HCT116 (cell line): Measurements from ENCODE around the gene PSMD11. TPM values are rescaled to one million over a fixed set of nuclear protein-coding genes. Genes with fewer than 3 reads are reported as not detected.

Source experiments
- ATAC-seq: fragments of 200-7000 bp; cut with Tn5 transposase; 2 replicates; pipeline ENCODE4 v1.9.1; 2020; ENCODE audit warnings: mild to moderate bottlenecking, moderate library complexity
- BruUV-seq: library from RNA; stranded (reverse); fragments of 400-500 nt; replicated peaks from 2 replicates; lab custom pipeline; 2021; lab: Mats Ljungman, UMichigan
- CTCF ChIA-PET: fragments of 300-600 bp; sonication (Branson Sonifier 250); formaldehyde crosslinking; loops from one replicate; lab custom pipeline; 2021; ENCODE audit warnings: antibody characterized with exemption; lab: Charles Lee
- POLR2A ChIA-PET: fragments of 300-600, 350-600 bp; sonication (Branson Sonifier 250); formaldehyde crosslinking; loops from one replicate; lab custom pipeline; 2021; ENCODE audit warnings: antibody characterized with exemption; lab: Charles Lee
- RAD21 ChIA-PET, 2 experiments: fragments of 300-600 bp; sonication (Branson Sonifier 250); formaldehyde crosslinking; loops; one replicate each; lab custom pipeline; 2023; ENCODE audit warnings: low total read pairs in 2 of 2; ENCODE audit not compliant: uncharacterized antibody in 2 of 2, unreplicated experiment in 2 of 2, low non-redundant PET in 1 of 2; lab: Charles Lee
- DNase-seq: peaks from one replicate; pipeline ENCODE4 v3.0.0-alpha.2; 2010; ENCODE audit warnings: low read depth, low spot score
- H2AFZ ChIP-seq: fragments of 200-600 bp; shearing (Covaris generic), sonication (generic); 2 replicates; pipeline ENCODE4 v1.6.1; 2017; ENCODE audit warnings: low read depth, mixed run types, mixed read lengths, antibody characterized with exemption, low read length; ENCODE audit not compliant: poor library complexity, severe bottlenecking
- H3K27ac ChIP-seq: 2 replicates; pipeline ENCODE4 v1.5.1; 2012; ENCODE audit warnings: low read depth, low read length
- H3K27me3 ChIP-seq: fragments of 200-600 bp; sonication (generic); 2 replicates; pipeline ENCODE4 v1.6.1; 2016; ENCODE audit warnings: mixed run types, low read length, mixed read lengths; ENCODE audit not compliant: insufficient read depth
- H3K36me3 ChIP-seq, 2 experiments: fragments of 200-500 bp in 1 of 2; fragments of 200-600 bp in 1 of 2; sonication (Bioruptor generic) in 1 of 2; sonication (generic) in 1 of 2; 2 replicates each; pipeline versions ENCODE4 v1.5.1 to v1.6.1; 2014 to 2016; ENCODE audit warnings: low read length in 2 of 2, inconsistent platforms in 1 of 2, mixed read lengths in 1 of 2, mixed run types in 1 of 2; ENCODE audit not compliant: insufficient read depth in 2 of 2, control insufficient read depth in 1 of 2
- H3K4me1 ChIP-seq, 2 experiments: fragments of 200-600 bp in 1 of 2; sonication (generic) in 1 of 2; 2 replicates each; pipeline versions ENCODE4 v1.5.1 to v1.6.1; 2012 to 2017; ENCODE audit warnings: low read length in 2 of 2, inconsistent platforms in 1 of 2, mild to moderate bottlenecking in 1 of 2, mixed read lengths in 1 of 2, mixed run types in 1 of 2, moderate library complexity in 1 of 2; ENCODE audit not compliant: insufficient read depth in 2 of 2, control insufficient read depth in 1 of 2
- H3K4me2 ChIP-seq: fragments of 200-600 bp; sonication (generic); 2 replicates; pipeline ENCODE4 v1.6.1; 2017; ENCODE audit warnings: mixed run types, low read length, mixed read lengths
- H3K4me3 ChIP-seq, 2 experiments: fragments of 200-600 bp in 1 of 2; sonication (generic) in 1 of 2; replicated peaks in 1 of 2; 2 replicates each; pipeline ENCODE4 v1.5.1; 2011 to 2016; ENCODE audit warnings: low read length in 2 of 2, control low read depth in 1 of 2, low read depth in 1 of 2, mild to moderate bottlenecking in 1 of 2, mixed read lengths in 1 of 2, mixed run types in 1 of 2
- H3K79me2 ChIP-seq: fragments of 200-600 bp; sonication (generic); 2 replicates; pipeline ENCODE4 v1.6.1; 2017; ENCODE audit warnings: mild to moderate bottlenecking, mixed run types, low read length, moderate library complexity, mixed read lengths; ENCODE audit not compliant: insufficient read depth
- H3K9ac ChIP-seq: fragments of 200-600 bp; sonication (generic); 2 replicates; pipeline ENCODE4 v1.6.1; 2016; ENCODE audit warnings: low read length, mixed read lengths
- H3K9me2 ChIP-seq: fragments of 200-600 bp; sonication (generic), shearing (Covaris generic); 2 replicates; pipeline ENCODE4 v1.6.1; 2017; ENCODE audit warnings: mixed run types, mild to moderate bottlenecking, moderate library complexity; ENCODE audit not compliant: insufficient read depth
- H3K9me3 ChIP-seq, 2 experiments: fragments of 200-500 bp in 1 of 2; fragments of 200-600 bp in 1 of 2; sonication (Bioruptor generic) in 1 of 2; sonication (generic) in 1 of 2; 2 replicates each; pipeline ENCODE4 v1.6.1; 2014 to 2017; ENCODE audit warnings: low read length in 2 of 2, mixed read lengths in 2 of 2, inconsistent platforms in 1 of 2, low read depth in 1 of 2, mild to moderate bottlenecking in 1 of 2, mixed run types in 1 of 2, moderate library complexity in 1 of 2; ENCODE audit not compliant: control insufficient read depth in 1 of 2, insufficient read depth in 1 of 2
- H4K20me1 ChIP-seq: fragments of 200-600 bp; sonication (generic), shearing (Covaris generic); 2 replicates; pipeline ENCODE4 v1.6.1; 2017; ENCODE audit warnings: mixed run types, mild to moderate bottlenecking, moderate library complexity; ENCODE audit not compliant: insufficient read depth
- ATF3 ChIP-seq: IDR thresholded peaks from 2 replicates; pipeline ENCODE4 v1.6.1; 2012
- CBX3 ChIP-seq: IDR thresholded peaks from 2 replicates; pipeline ENCODE4 v1.6.1; 2012; ENCODE audit warnings: low read depth
- CEBPB ChIP-seq: IDR thresholded peaks from 2 replicates; pipeline ENCODE4 v1.6.1; 2012; ENCODE audit warnings: low read depth
- ELF1 ChIP-seq: IDR thresholded peaks from 2 replicates; pipeline ENCODE4 v1.6.1; 2012; ENCODE audit warnings: low read depth, borderline replicate concordance
- EZH2phosphoT487 ChIP-seq: fragments of 200-600 bp; IDR thresholded peaks from 2 replicates; pipeline ENCODE4 v1.6.1; 2018; ENCODE audit warnings: antibody characterized with exemption, borderline replicate concordance
- POLR2A ChIP-seq: IDR thresholded peaks from 2 replicates; pipeline ENCODE4 v1.7.0; 2011; ENCODE audit warnings: borderline replicate concordance; ENCODE audit not compliant: insufficient read depth, insufficient read length; ENCODE audit errors: extremely low read depth
- TCF7L2 ChIP-seq: IDR thresholded peaks from 2 replicates; pipeline ENCODE4 v1.7.0; 2011; ENCODE audit warnings: borderline replicate concordance, inconsistent platforms; ENCODE audit not compliant: insufficient read depth, insufficient read length; ENCODE audit errors: extremely low read depth
- ZFX ChIP-seq: fragments of 450-650 bp; IDR thresholded peaks from 2 replicates; pipeline ENCODE4 v1.6.1; 2017
- ZNF274 ChIP-seq: fragments of 200-500 bp; sonication (Bioruptor generic); IDR thresholded peaks from 2 replicates; pipeline ENCODE4 v1.6.1; 2014; ENCODE audit warnings: mild to moderate bottlenecking, low read depth, low read length, inconsistent platforms
- intact Hi-C: fragments of 100-400 bp; cut with micrococcal nuclease; formaldehyde crosslinking; loops from 2 replicates; pipeline ENCODE4 v1.10.0; 2022
- total RNA-seq: library from RNA; stranded (reverse); gene quantifications from one replicate; pipeline ENCODE4 v1.2.1, GENCODE V29; 2021; ENCODE audit not compliant: unreplicated experiment

The PSMD11 gene
- total RNA-seq, 1 experiment from 2014 or later = 143 TPM

- Histone ChIP-seq H3K79me2 (peaks cover 36% of the 10 kb centered on the region), H3K9me3 (no peaks in the 10 kb centered on the region), H3K4me2 (no peak overlapping the region), H4K20me1 (no peaks in the 10 kb centered on the region), H3K4me1 (no peaks in the 10 kb centered on the region), H3K4me3 (no peak overlapping the region), H3K27me3 (no peaks in the 10 kb centered on the region), H3K9ac (no peak overlapping the region), H3K27ac (no peak overlapping the region), H2AFZ (no peak overlapping the region), H3K9me2 (no peaks in the 10 kb centered on the region), H3K36me3 (peaks cover 76 to 85% of the 10 kb centered on the region in 2 experiments)
- TF ChIP-seq ZNF274 (no peak), EZH2phosphoT487 (no peak), ZFX (no peak)
- CTCF ChIA-PET = no interaction called here
- no peak for DNase-seq
- intact Hi-C loops = no loop called here
- BruUV-seq = no TSS peak
- ATAC-seq = no peak
- POLR2A ChIA-PET = no interaction called here
- RAD21 ChIA-PET = no interaction called here
These were observed 30.9 kb downstream of the PSMD11 start for GRCh38 chr17:32475258-32475657.

GRCh38 chr17:32477220-32477619 lies 32.9 kb downstream of the PSMD11 start:
- Histone ChIP-seq H3K27ac (no peak overlapping the region), H3K4me3 (no peak overlapping the region), H3K9me2 (no peaks in the 10 kb centered on the region), H3K79me2 (peaks cover 17% of the 10 kb centered on the region; the same call in 1 of the 2 replicates), H3K9ac (no peak overlapping the region), H4K20me1 (no peaks in the 10 kb centered on the region), H3K9me3 (no peaks in the 10 kb centered on the region), H3K36me3 (peaks cover 78% of the 10 kb centered on the region in 2 experiments), H3K4me2 (no peak overlapping the region), H2AFZ (no peak overlapping the region), H3K4me1 (no peaks in the 10 kb centered on the region), H3K27me3 (no peaks in the 10 kb centered on the region)
- no TSS peak for BruUV-seq
- intact Hi-C loops = no loop called here
- ATAC-seq (no peak), DNase-seq (no peak)
- POLR2A ChIA-PET = no interaction called here
- CTCF ChIA-PET = no interaction called here
- RAD21 ChIA-PET = no interaction called here
- TF ChIP-seq ELF1 (no peak), POLR2A (no peak), ATF3 (no peak), CBX3 (no peak), ZFX (no peak), TCF7L2 (no peak), ZNF274 (no peak), CEBPB (no peak)
